HG02623 (cell line): ENCODE measurements around the gene IFI27L1.

Source experiments
- ATAC-seq: cut with Tn5 transposase; IDR thresholded peaks from one replicate; pipeline ENCODE4 v1.9.1; 2021; ENCODE audit warnings: moderate library complexity; ENCODE audit not compliant: unreplicated experiment

The IFI27L1 gene

DNA sequence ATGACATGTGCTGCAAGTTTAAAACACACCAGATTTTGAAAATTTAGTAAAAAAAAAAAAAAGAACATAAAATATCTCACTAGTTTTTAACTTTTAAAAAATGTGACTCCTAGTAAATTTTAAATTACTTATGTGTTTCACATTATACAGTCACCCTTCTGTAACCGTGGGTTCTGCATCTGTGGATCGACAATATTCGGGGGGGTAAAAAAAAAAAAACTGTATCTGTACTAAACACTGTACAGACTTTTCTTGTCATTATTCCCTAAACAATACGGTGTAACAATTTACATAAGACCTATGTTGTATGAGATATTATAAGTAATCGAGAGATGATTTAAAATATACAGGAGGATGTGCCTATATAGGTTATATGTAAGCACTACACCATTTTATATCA is 3.3 kb upstream of the IFI27L1 start:
- no peak for ATAC-seq

DNA sequence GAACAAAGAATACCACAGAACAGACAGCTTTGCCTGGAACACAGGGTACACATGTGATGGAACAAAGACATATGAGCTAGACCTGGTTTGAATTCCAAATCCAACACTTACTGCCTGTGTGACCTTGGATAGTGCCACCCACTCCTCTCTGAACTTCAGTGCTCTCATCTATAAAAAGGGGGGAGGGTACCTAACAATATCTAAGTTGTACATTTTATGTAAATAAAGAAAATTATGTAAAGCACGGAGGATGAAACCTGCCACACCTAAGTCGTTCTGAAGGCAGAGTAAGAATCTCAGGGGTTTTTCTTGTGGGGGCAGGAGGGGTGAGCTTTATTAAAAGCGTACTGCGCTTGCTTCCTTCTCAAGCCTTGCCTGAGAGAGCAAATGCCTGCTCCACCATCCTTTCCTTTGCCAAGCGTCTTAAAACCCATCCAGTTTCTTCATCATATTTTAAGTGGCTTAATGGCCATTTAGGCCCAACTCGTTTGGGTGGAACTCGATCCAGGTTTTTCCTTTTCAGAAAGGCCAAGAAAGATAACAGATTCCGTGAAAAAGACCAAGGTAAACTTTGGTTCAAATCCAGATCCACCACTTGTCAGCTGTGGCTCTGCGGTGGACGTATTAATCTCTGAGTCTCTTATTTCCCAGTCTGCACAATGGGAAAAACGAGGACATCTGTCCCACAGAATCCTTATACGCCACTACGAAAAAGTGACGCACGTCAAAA is 1.1 kb upstream of the IFI27L1 start:
- ATAC-seq = no peak

DNA sequence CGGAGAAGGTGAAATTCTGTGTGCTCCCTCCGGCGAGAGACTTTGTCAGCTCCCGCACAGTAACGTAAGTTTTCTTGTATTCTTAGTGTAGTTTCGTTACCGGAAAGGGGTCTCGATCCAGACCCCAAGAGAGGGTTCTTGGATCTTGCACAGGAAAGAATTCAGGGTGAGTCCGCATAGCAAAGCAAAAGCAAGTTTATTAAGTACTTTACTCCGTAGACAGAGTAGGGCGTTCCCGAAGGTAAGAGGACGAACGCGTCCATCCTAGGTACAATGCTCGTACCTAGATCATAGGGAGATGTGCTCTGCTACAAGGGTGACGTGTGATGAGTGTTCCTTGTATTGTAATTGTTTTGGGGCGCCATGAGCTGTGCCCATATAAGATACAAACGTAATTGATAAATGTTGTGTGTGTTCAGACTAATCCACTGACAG is 293 bp downstream of the IFI27L1 start:
- peak; percentile 10 for ATAC-seq

DNA sequence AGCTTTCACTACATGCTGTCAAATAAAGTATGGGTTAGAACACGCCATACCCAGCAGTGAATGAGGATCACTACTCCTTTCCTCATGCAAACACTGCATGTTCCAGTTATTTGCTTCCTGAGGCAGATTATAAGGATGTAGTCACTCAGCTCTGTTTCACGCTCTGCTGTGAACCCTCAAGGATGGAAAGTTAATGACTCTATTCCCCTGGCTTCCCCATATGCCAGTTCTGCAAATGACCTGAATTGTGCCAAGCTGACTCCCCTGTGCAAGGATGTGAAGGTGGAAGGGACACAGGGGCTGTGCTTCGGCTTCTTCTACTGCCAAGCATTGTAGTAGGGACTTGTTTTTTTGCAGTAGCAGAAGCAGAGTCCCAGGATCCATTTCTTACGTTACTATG is 6.8 kb downstream of the IFI27L1 start:
- no peak for ATAC-seq

DNA sequence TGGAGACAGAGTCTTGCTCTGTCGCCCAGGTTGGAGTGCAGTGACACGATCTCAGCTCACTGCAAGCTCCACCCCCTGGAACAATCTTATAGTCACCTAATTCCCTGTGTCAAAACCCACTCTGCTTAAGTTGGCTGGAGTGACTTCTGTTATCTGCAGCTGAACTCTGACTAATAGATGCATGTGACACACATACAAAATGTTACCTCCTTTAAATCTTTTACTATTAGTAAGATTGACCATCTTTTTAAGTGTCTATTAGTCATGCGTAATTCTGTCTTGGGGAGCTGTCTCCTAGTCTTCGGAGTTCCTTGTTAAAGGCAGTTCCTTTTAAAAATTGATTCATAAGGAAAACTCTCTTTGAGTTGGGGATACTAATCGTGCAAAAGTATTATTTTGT is 7.4 kb downstream of the IFI27L1 start:
- no peak for ATAC-seq

DNA sequence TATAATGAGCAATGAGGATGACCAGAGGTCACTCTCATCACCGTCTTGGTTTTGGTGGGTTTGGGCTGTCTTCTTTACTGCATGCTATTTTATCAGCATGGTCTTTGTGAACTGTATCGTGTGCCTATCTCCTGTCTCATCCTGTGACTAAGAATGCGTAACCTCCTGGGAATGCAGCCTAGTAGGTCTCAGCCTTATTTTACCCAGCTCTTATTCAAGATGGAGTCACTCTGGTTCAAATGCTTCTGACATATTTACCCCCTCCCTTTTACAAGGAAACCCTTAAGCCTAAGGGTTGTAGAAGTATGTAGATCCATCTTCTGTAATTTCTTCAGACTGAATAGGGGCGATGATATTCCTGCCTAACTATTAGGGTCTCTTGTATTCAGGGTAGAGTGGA is 8.4 kb downstream of the IFI27L1 start:
- no peak for ATAC-seq

DNA sequence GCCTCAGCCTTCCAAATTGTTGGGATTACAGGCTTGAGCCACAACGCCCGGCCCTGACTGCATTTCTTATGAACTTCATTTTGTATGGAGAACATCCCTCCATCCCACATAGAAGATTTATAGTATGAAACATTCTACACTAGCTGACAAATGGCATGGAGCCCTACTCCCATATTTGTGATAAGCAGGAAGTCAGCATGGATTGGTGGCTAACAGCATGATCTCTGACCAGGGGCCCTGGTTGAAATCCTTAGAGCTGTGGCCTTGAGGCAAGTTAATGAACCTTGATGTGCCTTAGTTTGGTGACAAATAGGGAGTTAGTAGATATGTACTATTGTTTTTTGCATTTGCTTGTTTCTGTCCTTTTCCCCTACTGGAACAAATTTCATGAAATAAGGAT is 12.3 kb downstream of the IFI27L1 start:
- ATAC-seq = no peak

DNA sequence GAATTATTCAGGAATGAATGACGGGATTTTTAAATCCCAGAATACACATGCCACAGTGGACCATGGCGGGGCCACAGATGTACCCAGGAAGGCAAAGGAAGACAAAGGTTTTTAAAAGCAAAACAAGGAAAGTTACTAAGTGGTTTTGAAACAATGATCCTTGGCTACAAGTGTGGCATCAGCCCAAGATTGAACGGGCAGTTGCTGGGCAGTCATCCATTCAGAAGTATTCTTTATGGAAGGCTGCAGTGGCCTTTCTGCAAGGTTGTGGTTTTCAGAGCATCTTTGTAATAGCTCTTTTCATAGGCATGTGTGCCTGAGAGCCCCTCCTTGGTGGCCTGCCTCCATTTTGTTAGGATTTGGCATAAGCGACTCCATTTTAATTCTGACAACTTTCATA is 16.0 kb downstream of the IFI27L1 start:
- no peak for ATAC-seq

DNA sequence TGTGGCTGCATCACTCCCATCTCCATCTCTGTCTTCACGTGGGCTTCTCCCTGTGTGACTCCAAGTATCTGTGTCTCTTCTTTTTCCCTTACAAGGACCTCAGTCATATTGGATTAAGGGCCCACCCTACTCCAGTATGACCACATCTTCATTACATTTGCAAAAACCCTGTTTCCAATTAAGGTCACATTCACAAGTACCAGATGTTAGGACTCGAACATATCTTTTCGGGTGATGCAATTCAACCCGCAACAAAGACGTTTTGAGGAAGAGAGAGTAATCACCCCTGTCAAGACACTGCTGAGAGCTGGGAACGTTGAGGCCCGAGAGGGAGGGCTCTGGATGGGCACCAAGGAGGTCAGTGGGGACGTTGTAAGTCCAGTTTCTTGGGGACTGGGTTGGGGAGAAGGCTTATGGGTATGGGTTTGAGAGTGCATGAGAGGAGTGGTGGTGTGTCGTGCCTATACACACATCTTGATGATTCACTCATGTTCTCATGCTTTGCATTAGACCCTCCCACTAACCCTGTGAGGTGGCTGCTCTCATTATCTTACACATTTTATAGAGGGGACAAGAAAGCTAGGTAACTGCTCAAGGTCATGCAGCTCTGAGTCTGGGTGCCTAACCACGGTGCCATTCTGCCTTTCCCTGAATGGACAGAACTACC is 17.3 kb downstream of the IFI27L1 start:
- ATAC-seq = no peak

DNA sequence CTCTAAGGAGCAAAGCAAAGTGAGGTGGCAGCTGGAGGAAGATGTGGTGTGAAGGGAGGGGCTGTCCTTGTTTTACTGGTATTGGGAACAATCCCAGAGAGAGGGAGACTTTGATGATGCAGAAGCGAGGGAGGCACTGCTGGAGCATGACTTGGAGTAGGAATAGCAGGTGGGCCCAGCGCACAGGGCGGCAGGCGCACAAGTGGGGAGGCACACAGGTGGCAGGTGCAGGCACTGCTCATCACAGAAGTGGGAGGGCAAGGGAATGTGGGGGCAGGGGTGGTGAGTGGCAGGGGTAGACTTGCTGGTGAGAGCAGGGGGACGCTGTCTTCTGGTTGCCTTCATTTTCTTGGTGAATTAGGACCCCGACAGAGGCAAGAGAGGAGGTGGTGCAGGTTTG is 17.9 kb downstream of the IFI27L1 start:
- ATAC-seq = no peak

DNA sequence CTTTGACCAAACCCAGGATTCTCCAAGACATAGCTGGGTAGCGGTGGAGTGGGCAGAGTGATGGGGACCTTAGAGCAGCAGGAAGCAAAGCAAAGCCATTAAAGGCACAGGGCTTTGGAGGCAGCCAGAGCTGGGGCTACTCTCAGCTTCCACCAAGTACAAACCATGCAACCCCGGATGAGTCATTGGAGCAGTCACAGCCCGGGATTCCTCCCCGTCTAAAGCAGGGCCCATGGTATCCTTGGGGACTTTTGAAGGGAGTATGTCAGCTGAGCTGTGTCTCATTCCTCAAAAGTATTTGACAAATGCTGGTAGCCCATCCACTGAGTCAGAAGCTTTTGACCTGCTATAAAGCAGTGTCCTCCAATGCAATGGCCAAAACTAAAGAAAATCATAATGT is 19.7 kb downstream of the IFI27L1 start:
- no peak for ATAC-seq

DNA sequence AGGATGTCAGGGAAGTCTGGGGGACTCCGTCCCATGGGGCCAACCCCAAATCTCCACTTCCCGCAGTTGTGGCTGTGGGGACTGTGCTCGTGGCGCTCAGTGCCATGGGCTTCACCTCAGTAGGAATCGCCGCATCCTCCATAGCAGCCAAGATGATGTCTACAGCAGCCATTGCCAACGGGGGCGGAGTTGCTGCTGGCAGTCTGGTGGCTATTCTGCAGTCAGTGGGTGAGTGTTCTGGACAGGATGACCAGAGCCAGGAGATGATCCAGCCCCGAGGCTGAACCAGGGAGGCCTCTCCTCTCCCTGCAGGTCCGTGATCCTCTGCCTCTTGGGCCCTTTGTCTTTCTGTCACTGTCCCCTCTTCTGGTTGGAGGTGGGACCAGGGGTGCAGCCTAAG is 20.6 kb downstream of the IFI27L1 start:
- ATAC-seq = no peak

DNA sequence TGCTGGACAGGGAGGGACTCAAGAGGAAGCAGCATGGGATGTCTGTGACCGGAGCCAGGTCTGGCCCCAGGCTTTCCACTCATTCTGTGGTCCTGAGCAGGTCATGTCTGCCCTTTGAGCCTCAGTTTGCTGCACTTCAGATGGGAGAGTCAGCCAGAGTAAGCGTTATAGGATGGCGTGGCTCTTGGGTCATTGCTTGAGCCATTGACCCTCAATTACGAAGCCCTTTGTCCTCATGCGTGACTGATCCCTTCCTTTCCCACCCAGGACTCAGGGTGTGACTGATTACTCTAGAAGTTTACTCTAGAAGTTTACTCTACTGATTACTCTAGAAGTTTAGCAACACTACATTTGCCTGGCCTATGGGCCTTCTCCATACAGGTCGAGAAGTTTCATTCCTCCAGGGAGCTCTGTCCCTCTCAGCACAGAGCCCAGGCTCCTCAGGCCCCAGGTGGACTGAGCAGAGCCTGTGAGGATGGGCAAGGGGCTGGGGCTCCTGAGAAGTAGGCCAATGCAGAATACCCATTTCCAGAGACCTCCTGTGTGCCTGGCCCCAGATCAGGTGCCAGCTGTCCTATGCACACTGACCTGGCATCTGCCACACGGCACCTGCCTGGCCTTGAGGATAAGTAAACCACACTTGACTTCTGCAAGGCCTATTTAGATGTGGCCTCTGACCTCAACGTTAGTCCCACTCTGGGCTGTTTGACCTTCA is 21.8 kb downstream of the IFI27L1 start:
- ATAC-seq = no peak

DNA sequence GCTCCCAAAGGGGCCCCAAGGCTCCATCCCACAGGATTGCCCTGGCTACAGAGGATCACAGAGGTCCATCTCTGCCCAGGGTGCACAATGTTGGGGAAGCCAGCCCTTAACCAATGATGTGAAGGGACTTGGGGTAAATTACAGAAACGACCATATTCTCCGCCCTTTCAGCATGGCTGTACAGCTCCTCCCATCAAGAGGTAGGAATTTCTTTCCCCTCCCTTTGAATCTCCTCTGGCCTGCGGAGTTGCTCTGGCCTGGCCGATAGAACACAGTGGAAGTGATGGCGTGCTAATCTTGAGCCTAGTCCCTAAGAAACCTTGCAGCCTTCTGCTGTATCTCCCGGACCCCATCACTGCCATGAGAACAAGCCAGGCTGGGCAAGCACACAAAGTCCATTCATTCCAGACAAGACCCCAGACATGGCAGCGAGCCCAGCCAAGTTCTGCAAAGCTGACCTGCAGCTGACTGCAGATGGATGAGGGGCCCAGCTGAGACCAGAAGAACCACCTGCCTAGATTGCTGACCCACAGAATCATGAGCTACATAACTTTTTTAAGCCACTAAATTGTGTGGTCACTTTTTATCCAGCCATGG is 22.5 kb downstream of the IFI27L1 start:
- ATAC-seq = no peak

DNA sequence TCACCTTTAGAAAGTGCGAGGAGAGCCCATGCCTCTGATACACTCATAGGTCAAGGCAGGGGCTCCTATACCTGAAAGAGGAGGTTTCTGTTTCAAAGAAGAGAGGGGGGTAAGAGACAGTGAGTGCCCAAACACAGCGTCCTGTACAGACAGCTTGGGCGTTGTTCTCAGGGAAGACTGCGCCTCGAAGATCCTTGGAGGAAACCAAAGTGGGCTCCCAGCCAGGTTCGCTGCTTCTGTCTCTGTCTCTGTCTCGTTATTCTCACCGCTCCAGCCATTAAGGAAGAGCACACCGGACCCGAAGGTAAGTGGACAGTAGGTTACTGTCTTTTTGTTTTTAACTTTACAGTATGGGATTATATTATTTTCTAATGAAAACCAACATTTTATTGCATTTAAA is 23.6 kb downstream of the IFI27L1 start:
- no peak for ATAC-seq

DNA sequence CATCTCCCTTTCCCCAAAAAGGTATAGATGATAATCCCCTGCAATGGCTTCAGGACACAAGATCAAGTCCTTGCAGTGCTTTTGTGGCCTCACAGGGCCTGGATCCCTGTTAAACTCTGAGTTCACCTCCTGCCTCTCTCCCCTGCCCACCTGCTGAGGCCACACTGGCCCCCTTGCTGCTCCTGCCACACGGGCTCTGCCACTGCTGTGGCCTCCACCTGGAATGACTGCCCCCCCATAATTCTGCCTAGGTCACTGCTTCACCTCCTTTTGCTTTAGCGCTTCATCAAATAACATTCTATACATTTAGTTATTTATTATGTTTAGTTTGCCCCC is 28.8 kb downstream of the IFI27L1 start:
- no peak for ATAC-seq

DNA sequence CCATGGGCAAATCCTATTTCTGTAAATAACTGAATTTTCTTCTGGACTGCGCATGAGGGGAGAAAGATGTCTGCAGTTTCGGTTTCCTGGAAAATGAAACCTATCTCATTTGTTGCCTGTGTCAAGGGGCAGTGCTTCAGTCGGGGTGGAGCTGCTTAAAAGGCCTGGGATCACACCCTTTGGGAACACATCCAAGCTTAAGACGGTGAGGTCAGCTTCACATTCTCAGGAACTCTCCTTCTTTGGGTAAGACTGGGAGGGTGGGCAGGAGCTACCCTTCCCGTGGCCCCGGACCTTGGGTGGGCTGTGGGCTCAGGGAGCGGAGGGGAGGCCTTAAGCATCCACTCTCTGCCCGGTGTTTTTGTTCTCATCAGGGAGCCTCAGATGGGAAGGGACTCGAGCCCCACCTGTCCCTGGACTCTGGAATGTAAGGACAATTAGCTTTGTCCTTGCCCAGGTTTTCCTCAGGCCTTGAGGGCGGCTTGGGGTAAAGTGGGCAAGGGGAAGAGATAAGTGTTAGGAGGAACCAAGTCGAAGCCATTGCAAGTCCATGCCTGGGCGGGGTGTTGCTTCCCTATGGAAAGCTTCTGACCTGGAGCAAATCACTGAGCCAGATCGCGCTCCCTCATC is 29.6 kb downstream of the IFI27L1 start, which contains the start of gene IFI27:
TSS of gene IFI27 (plus strand) at position 185 of the 630 bp plus-strand sequence.
- no peak for ATAC-seq

DNA sequence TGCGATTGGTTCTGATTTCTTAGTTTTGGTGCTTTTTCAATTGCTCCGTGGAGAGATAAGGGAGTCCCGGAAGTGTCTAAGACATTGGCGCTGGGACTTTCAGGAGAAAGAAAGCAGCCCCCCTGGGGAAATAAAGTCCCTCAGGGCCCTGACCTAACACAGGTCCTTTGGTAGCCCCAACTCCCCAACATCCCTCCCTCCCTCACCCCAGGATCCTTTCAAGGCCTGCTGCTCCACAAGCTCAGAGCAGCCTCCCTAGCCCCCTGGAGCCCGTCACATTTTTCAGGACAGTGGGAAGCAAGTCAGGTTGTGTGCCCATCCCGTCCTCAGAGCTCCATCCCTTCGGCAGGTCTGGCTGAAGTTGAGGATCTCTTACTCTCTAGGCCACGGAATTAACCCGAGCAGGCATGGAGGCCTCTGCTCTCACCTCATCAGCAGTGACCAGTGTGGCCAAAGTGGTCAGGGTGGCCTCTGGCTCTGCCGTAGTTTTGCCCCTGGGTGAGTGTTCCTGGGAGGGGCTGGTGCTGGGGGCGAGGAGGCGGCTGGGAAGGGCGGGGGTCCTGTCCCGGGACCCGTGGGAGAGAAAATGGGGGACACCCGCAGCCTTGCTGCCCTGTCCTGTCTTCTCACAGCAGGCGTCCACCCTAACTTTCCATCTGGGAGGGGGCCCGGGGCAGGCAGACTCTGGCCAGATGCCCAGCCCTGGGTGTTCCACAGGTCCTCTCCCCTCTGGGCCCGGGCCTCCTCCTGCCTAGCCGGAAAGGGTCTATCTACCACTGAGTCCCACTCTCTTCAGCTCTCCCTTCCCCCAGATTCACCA is 30.4 kb downstream of the IFI27L1 start:
- no peak for ATAC-seq

DNA sequence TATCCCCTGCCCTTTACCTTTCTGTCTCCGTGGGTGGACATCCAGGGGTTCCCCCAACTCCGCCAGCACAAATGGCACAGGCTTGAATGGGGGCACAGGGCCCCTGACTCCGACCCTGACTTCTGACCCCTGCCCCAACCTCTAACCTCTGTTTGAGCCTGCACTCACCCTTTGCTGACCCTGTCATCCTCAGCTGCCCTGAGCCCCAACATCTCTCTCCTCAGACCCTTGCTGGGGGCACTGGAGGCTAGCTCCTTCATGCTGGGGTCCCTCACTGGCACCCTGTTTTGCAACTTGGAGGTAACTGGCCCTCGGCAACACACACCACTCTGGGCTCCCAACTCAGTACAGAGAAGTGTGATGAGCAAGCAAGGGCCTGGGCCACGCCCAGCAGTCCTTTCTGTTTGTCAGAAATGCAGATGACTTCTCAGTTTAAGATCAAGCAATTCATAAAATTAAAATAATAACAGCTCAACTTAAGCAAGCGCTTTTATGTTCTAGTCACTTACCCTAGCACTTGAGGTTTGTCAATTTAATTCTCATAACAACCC is 31.5 kb downstream of the IFI27L1 start:
- no peak for ATAC-seq

DNA sequence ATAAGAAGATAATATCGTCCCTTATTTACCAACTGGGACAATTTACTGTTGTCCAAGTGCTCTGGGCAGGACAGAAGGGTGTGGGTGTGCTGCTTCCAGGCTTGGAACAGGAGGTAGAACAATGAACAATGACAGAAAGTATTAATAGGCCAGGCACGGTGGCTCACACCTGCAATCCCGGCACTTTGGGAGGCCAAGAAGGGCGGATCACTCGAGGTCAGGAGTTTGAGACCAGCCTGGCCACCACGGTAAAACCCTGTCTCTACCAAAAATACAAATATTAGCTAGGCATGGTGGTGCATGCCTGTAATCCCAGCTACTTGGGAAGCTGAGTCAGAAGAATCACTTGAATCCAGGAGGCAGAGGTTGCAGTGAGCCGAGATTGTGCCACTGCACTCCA is 32.0 kb downstream of the IFI27L1 start:
- ATAC-seq = no peak
